NT2/D1 (cell line): ENCODE measurements around the gene METRNL.

Experiments
- SUZ12 ChIP-seq: IDR thresholded peaks from 2 replicates; pipeline ENCODE4 v1.6.1; 2011; ENCODE audit not compliant: insufficient read length, insufficient read depth; ENCODE audit errors: extremely low read depth
- YY1 ChIP-seq: IDR thresholded peaks from 2 replicates; pipeline ENCODE4 v1.6.1; 2011; ENCODE audit not compliant: insufficient read length, insufficient read depth
- ZNF274 ChIP-seq: IDR thresholded peaks from 2 replicates; pipeline ENCODE4 v1.6.1; 2011; ENCODE audit warnings: mild to moderate bottlenecking, low read depth, low read length

GRCh38 chr17:83101805-83102480 is 22.5 kb downstream of the METRNL start:
- TF ChIP-seq ZNF274 = no peak
- no peak for TF ChIP-seq YY1
- no peak for TF ChIP-seq SUZ12
